Measurements from ENCODE around the gene LMOD2. TPM values are rescaled to one million over a fixed set of nuclear protein-coding genes. Genes with fewer than 3 reads are reported as not detected.

The LMOD2 gene
- total and polyA plus RNA-seq, 9 of the 15 experiments (the other 6 are each of a cell fraction or from before 2014, with no cell fraction given), result 0.04 TPM; not detected in 8

- no peak for TF ChIP-seq BCLAF1 (IDR thresholded peaks at IDR 0.05; ENCODE audit: borderline replicate concordance in 1 of 2, control insufficient read depth in 1 of 2, low read depth in 2 of 2, low read length in 1 of 2)
- no peak for TF ChIP-seq CAMTA2 (CRISPR knock-in tag; conservative IDR thresholded peaks at IDR 0.05)
- TF ChIP-seq SMARCA5 (IDR thresholded peaks at IDR 0.05), result no peak
- TF ChIP-seq ZNF384 (IDR thresholded peaks at IDR 0.05; ENCODE audit: low read depth, low read length), result peak; percentile 95
- TF ChIP-seq GABPB2 (CRISPR knock-in tag; conservative IDR thresholded peaks at IDR 0.05), result no peak
- TF ChIP-seq KLF16 (IDR thresholded peaks at IDR 0.05), result peak; percentile 34; the same call in 1 of the 2 replicates
- no peak for TF ChIP-seq HINFP (tag; conservative IDR thresholded peaks at IDR 0.05; ENCODE audit: low read depth)
- TF ChIP-seq KLF1 (tag; IDR thresholded peaks at IDR 0.05), result no peak
- TF ChIP-seq GABPB1 (CRISPR knock-in tag; IDR thresholded peaks at IDR 0.05), result no peak
- no peak for TF ChIP-seq TCF3 (CRISPR knock-in tag; IDR thresholded peaks at IDR 0.05)
- peak; percentile 63 to 93 (median 65); a peak in 5 of 6 replicates for TF ChIP-seq CTCF (IDR thresholded peaks at IDR 0.05 in 2 of 3, conservative IDR thresholded peaks at IDR 0.05 in 1 of 3; ENCODE audit: insufficient read depth in 2 of 3, low read depth in 1 of 3, low read length in 3 of 3)
- TF ChIP-seq PHF20 (IDR thresholded peaks at IDR 0.05; ENCODE audit: partially characterized antibody), result no peak
- TF ChIP-seq RAD21 (CRISPR knock-in tag; conservative IDR thresholded peaks at IDR 0.05 in 1 of 2, IDR thresholded peaks at IDR 0.05 in 1 of 2), result peak; percentile 97 to 98
- no peak for TF ChIP-seq TOE1 (IDR thresholded peaks at IDR 0.05; ENCODE audit: borderline replicate concordance)
- TF ChIP-seq TOE1 (CRISPR knock-in tag; IDR thresholded peaks at IDR 0.05; ENCODE audit: borderline replicate concordance, low read depth), result no peak
- no peak for TF ChIP-seq NCOR1 (IDR thresholded peaks at IDR 0.05)
- TF ChIP-seq ETS2 (tag; IDR thresholded peaks at IDR 0.05; ENCODE audit: borderline replicate concordance, poor library complexity, severe bottlenecking), result no peak
- TF ChIP-seq TARDBP (IDR thresholded peaks at IDR 0.05), result no peak
- no peak for TF ChIP-seq ZNF764 (CRISPR knock-in tag; IDR thresholded peaks at IDR 0.05; ENCODE audit: low read depth)
- no peak for TF ChIP-seq ZNF449 (CRISPR knock-in tag; IDR thresholded peaks at IDR 0.05)
Observed at GRCh38 chr7:123635551-123636359, 19.9 kb upstream of the LMOD2 start (continued).
